HepG2 (cell line): ENCODE results near the gene TEX22. TPM values are rescaled to one million over a fixed set of nuclear protein-coding genes. Genes with fewer than 3 reads are reported as not detected.

Experiments used
- ATAC-seq: fragments of 200-7000 bp; cut with Tn5 transposase; 3 replicates; pipeline ENCODE4 v1.9.1; 2020; ENCODE audit warnings: mild to moderate bottlenecking, moderate library complexity
- BruUV-seq: library from RNA; stranded (reverse); fragments of 400-500 nt; replicated peaks from 2 replicates; lab custom pipeline; 2021; lab: Mats Ljungman, UMichigan
- CTCF ChIA-PET: fragments of 300-600 bp; formaldehyde crosslinking; extraction: SDS; loops from one replicate; lab custom pipeline; 2021; ENCODE audit warnings: low total read pairs, inconsistent platforms, low intra/inter-chr PET ratio; lab: Yijun Ruan, JAX
- POLR2A ChIA-PET: fragments of 350-600 bp; sonication (Branson Sonifier 250); formaldehyde crosslinking; loops from one replicate; lab custom pipeline; 2020; ENCODE audit warnings: antibody characterized with exemption, inconsistent platforms; lab: Yijun Ruan, JAX
- DNase-seq: peaks from one replicate; pipeline ENCODE4 v3.0.0-alpha.2; 2015; ENCODE audit warnings: low spot score
- FAIRE-seq: peaks from 3 replicates; lab custom pipeline; 2011; peaks lifted over from hg19 to GRCh38; lab: Jason Lieb, UNC
- H2AFZ ChIP-seq: one replicate; pipeline ENCODE4 v1.6.1; 2011; ENCODE audit warnings: low read length, inconsistent platforms
- H3K27ac ChIP-seq: fragments of 300-600 bp; 3 replicates; pipeline ENCODE4 v1.8.0; 2011; ENCODE audit warnings: mixed run types, mild to moderate bottlenecking, mixed read lengths, low read length, inconsistent platforms; ENCODE audit not compliant: insufficient read depth; ENCODE audit errors: extremely low read length
- H3K27me3 ChIP-seq, 2 experiments: fragments of 200-600 bp in 1 of 2; 2 replicates in 1 of 2; 3 replicates in 1 of 2; pipeline versions ENCODE4 v1.6.0 to v1.8.0; 2011; ENCODE audit warnings: low read length in 2 of 2, mild to moderate bottlenecking in 2 of 2, moderate library complexity in 2 of 2, inconsistent platforms in 1 of 2; ENCODE audit not compliant: insufficient read depth in 2 of 2, control insufficient read depth in 1 of 2
- H3K36me3 ChIP-seq, 2 experiments: fragments of 200-600 bp in 1 of 2; replicated peaks in 1 of 2; 2 replicates in 1 of 2; 3 replicates in 1 of 2; pipeline versions ENCODE4 v1.5.1 to v1.8.0; 2011; ENCODE audit warnings: low read length in 2 of 2, inconsistent platforms in 1 of 2; ENCODE audit not compliant: insufficient read depth in 2 of 2, control insufficient read depth in 1 of 2
- H3K4me1 ChIP-seq: 2 replicates; pipeline ENCODE4 v1.5.1; 2012; ENCODE audit warnings: low read length, inconsistent platforms; ENCODE audit not compliant: insufficient read depth
- H3K4me2 ChIP-seq: 2 replicates; pipeline ENCODE4 v1.6.0; 2011; ENCODE audit warnings: low read depth, low read length, inconsistent platforms
- H3K4me3 ChIP-seq, 3 experiments: fragments of 200-600 bp in 1 of 3; sonication (generic), shearing (Covaris generic) in 1 of 3; replicated peaks in 1 of 3; 2 replicates each; pipeline ENCODE4 v1.5.1; 2011 to 2016; ENCODE audit warnings: low read length in 3 of 3, inconsistent platforms in 2 of 3, low read depth in 2 of 3, mild to moderate bottlenecking in 2 of 3, control low read depth in 1 of 3, mixed read lengths in 1 of 3; ENCODE audit not compliant: insufficient read depth in 1 of 3
- H3K79me2 ChIP-seq: one replicate; pipeline ENCODE4 v1.6.1; 2011; ENCODE audit warnings: low read length, inconsistent platforms; ENCODE audit not compliant: insufficient read depth
- H3K9ac ChIP-seq: 2 replicates; pipeline ENCODE4 v1.6.0; 2011; ENCODE audit warnings: mild to moderate bottlenecking, low read depth, low read length, inconsistent platforms; ENCODE audit not compliant: insufficient read depth
- H3K9me3 ChIP-seq: 2 replicates; pipeline ENCODE4 v1.5.1; 2012; ENCODE audit warnings: mild to moderate bottlenecking, low read length
- H4K20me1 ChIP-seq: 2 replicates; pipeline ENCODE4 v1.6.0; 2011; ENCODE audit warnings: inconsistent platforms, mild to moderate bottlenecking, low read length, moderate library complexity; ENCODE audit not compliant: insufficient read depth
- FOXK2 ChIP-seq: fragments of 450-650 bp; IDR thresholded peaks from 2 replicates; pipeline ENCODE4 v1.6.1; 2016
- GTF2F1 ChIP-seq: fragments of 150-350 bp; IDR thresholded peaks from 2 replicates; pipeline ENCODE4 v1.6.1; 2014; ENCODE audit warnings: low read length
- HHEX ChIP-seq: IDR thresholded peaks from 2 replicates; pipeline ENCODE4 v1.6.1; 2016; ENCODE audit warnings: control low read depth
- HOXA7 ChIP-seq: sonication (generic); formaldehyde crosslinking; IDR thresholded peaks from 2 replicates; pipeline ENCODE4 v1.8.1; 2022; ENCODE audit warnings: mild to moderate bottlenecking, missing genetic modification reagents, moderate library complexity
- ZBTB8A ChIP-seq: sonication (generic); formaldehyde crosslinking; IDR thresholded peaks from 2 replicates; pipeline ENCODE4 v1.4.0; 2020; ENCODE audit warnings: mild to moderate bottlenecking, low read depth, missing genetic modification reagents, borderline replicate concordance
- WGBS: methylation state at CpG from one replicate; pipeline ENCODE4 v1.1.6; 2017; ENCODE audit warnings: low lambda C conversion rate; 5-methylcytosine and 5-hydroxymethylcytosine counted together
- in situ Hi-C: cut with HindIII; loops from 2 replicates; pipeline ENCODE4 v1.10.0; 2017; ENCODE audit warnings: low pct_unique_long_range_greater_than_20kb; ENCODE audit not compliant: extremely low pct_ligation_motif_present
- intact Hi-C: fragments of 100-400 bp; cut with micrococcal nuclease; formaldehyde crosslinking; loops from one replicate; pipeline ENCODE4 v1.10.0; 2022; ENCODE audit not compliant: unreplicated experiment
- polyA plus RNA-seq, 8 experiments: library from polyadenylated mRNA; depleted of rRNA in 3 of 8; stranded (reverse) in 7 of 8; unstranded in 1 of 8; fragments of >200 nt; fragmentation: Illumina TruSeq in 4 of 8; extraction: Trizol in 4 of 8; gene quantifications; 2 replicates each; pipeline versions ENCODE4 v1.2.1 to v1.2.3, GENCODE V29; 2011 to 2016; ENCODE audit warnings: low read depth in 4 of 8, missing spikeins in 1 of 8, mixed read lengths in 1 of 8; ENCODE audit not compliant: insufficient read depth in 1 of 8
- total RNA-seq, 5 experiments: library from RNA; depleted of rRNA; stranded (reverse); fragments of >200 nt; fragmentation: Illumina TruSeq; extraction: Trizol; gene quantifications; 2 replicates each; pipeline ENCODE4 v1.2.3, GENCODE V29; 2016; ENCODE audit warnings: low read depth in 1 of 5
- TF ChIP-seq, protein P1 (sequence below): sonication (generic); formaldehyde crosslinking; IDR thresholded peaks from 2 replicates; pipeline ENCODE4 v1.5.0; 2020; ENCODE audit warnings: missing genetic modification reagents
- TF ChIP-seq, protein P2 (sequence below): sonication (generic); formaldehyde crosslinking; conservative IDR thresholded peaks from 2 replicates; pipeline ENCODE4 v1.8.0; 2022; ENCODE audit warnings: missing genetic modification reagents
- TF ChIP-seq, protein P3 (sequence below), 2 experiments: sonication (generic) in 1 of 2; formaldehyde crosslinking in 1 of 2; IDR thresholded peaks; 2 replicates each; pipeline versions ENCODE4 v1.5.1 to v1.6.1; 2011 to 2020; ENCODE audit warnings: borderline replicate concordance in 1 of 2, low read depth in 1 of 2, low read length in 1 of 2, mild to moderate bottlenecking in 1 of 2, missing genetic modification reagents in 1 of 2, moderate library complexity in 1 of 2
- TF ChIP-seq, protein P4 (sequence below): sonication (generic); formaldehyde crosslinking; IDR thresholded peaks from 2 replicates; pipeline ENCODE4 v1.9.0; 2021; ENCODE audit warnings: mild to moderate bottlenecking, missing genetic modification reagents

TEX22 gene
- total and polyA plus RNA-seq, 2 of the 13 experiments (the other 11 are each of a cell fraction or from before 2014, with no cell fraction given), result 0.07 to 0.27 TPM

- TF ChIP-seq, protein P1, sequence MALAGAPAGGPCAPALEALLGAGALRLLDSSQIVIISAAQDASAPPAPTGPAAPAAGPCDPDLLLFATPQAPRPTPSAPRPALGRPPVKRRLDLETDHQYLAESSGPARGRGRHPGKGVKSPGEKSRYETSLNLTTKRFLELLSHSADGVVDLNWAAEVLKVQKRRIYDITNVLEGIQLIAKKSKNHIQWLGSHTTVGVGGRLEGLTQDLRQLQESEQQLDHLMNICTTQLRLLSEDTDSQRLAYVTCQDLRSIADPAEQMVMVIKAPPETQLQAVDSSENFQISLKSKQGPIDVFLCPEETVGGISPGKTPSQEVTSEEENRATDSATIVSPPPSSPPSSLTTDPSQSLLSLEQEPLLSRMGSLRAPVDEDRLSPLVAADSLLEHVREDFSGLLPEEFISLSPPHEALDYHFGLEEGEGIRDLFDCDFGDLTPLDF (CRISPR knock-in tag), result no peak
- TF ChIP-seq ZBTB8A (CRISPR knock-in tag), result no peak
- no peak for TF ChIP-seq FOXK2
These were observed 48.3 kb upstream of the TEX22 start (continued) for GRCh38 chr14:105349992-105350391.

DNA sequence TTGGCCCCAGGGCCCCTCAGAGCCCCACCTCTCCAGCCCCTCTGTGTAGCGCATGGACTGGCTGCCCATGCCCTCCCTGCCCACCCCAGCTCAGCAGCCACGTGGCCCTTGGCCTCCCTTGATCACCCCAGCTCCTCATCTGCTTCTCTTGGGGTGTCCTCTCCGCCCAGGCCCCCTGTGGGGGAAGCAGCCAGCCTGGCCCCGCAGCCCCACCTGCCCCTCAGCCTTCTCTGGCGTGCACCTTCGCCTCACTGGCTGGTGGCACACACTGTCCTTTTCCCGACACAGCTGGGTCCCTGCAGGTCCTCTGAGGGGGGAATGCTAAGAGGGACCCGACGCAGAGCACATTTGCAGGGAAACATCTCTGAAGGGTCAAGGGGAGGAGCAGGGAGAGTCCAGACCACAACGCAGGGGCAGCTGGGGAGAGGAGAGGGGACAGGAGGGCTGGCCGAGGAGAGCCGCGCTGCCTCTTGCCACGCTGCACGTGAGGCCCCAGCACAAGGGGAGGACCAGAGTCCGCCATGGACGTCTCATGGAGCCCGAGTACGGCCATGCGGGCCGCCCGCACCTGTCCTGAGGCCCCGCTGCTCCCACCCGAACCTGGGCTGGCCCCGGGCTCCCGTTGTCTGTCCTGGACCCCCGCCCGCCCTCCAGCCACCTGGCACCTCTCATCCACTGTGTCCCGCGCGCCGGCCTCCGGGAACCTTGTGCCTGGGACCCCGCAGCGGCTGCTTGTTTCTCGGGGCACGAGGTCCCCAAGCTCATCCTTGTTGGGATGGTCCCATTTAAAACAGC is 47.7 kb upstream of the TEX22 start:
- Histone ChIP-seq H3K9me3 (no peaks in the 10 kb centered on the region), H3K4me1 (peaks cover 11% of the 10 kb centered on the region), H4K20me1 (0 out of 2 replicates have a peak, but pooled peaks cover 3% of the 10 kb centered on the region), H3K4me3 (no peak overlapping the region), H3K27ac (no peak overlapping the region), H2AFZ (no peak overlapping the region), H3K9ac (no peak overlapping the region), H3K79me2 (no peaks in the 10 kb centered on the region), H3K36me3 (no peaks in the 10 kb centered on the region; a peak in 1 of 5 replicates), H3K27me3 (no peaks in the 10 kb centered on the region), H3K4me2 (no peak overlapping the region)
- DNase-seq (no peak), ATAC-seq (no peak), FAIRE-seq (no peak)
- ChIA-PET POLR2A (no interaction called here), CTCF (no interaction called here)
- WGBS, result 95% methylated on average over 29 of the region's 37 CpGs
- BruUV-seq, result no TSS peak
- intact Hi-C loops (no loop called here), in situ Hi-C loops (no loop called here)
- TF ChIP-seq, protein P2, sequence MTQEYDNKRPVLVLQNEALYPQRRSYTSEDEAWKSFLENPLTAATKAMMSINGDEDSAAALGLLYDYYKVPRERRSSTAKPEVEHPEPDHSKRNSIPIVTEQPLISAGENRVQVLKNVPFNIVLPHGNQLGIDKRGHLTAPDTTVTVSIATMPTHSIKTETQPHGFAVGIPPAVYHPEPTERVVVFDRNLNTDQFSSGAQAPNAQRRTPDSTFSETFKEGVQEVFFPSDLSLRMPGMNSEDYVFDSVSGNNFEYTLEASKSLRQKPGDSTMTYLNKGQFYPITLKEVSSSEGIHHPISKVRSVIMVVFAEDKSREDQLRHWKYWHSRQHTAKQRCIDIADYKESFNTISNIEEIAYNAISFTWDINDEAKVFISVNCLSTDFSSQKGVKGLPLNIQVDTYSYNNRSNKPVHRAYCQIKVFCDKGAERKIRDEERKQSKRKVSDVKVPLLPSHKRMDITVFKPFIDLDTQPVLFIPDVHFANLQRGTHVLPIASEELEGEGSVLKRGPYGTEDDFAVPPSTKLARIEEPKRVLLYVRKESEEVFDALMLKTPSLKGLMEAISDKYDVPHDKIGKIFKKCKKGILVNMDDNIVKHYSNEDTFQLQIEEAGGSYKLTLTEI (CRISPR knock-in tag), result no peak
- TF ChIP-seq HHEX (CRISPR knock-in tag) (no peak), HOXA7 (no peak), GTF2F1 (no peak)
- TF ChIP-seq, protein P3, sequence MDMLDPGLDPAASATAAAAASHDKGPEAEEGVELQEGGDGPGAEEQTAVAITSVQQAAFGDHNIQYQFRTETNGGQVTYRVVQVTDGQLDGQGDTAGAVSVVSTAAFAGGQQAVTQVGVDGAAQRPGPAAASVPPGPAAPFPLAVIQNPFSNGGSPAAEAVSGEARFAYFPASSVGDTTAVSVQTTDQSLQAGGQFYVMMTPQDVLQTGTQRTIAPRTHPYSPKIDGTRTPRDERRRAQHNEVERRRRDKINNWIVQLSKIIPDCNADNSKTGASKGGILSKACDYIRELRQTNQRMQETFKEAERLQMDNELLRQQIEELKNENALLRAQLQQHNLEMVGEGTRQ (IDR thresholded peaks at IDR 0.05; ENCODE audit: low read depth, low read length), result no peak
- TF ChIP-seq, protein P3 (CRISPR knock-in tag; IDR thresholded peaks at IDR 0.05; ENCODE audit: borderline replicate concordance), result no peak
- TF ChIP-seq, protein P4, sequence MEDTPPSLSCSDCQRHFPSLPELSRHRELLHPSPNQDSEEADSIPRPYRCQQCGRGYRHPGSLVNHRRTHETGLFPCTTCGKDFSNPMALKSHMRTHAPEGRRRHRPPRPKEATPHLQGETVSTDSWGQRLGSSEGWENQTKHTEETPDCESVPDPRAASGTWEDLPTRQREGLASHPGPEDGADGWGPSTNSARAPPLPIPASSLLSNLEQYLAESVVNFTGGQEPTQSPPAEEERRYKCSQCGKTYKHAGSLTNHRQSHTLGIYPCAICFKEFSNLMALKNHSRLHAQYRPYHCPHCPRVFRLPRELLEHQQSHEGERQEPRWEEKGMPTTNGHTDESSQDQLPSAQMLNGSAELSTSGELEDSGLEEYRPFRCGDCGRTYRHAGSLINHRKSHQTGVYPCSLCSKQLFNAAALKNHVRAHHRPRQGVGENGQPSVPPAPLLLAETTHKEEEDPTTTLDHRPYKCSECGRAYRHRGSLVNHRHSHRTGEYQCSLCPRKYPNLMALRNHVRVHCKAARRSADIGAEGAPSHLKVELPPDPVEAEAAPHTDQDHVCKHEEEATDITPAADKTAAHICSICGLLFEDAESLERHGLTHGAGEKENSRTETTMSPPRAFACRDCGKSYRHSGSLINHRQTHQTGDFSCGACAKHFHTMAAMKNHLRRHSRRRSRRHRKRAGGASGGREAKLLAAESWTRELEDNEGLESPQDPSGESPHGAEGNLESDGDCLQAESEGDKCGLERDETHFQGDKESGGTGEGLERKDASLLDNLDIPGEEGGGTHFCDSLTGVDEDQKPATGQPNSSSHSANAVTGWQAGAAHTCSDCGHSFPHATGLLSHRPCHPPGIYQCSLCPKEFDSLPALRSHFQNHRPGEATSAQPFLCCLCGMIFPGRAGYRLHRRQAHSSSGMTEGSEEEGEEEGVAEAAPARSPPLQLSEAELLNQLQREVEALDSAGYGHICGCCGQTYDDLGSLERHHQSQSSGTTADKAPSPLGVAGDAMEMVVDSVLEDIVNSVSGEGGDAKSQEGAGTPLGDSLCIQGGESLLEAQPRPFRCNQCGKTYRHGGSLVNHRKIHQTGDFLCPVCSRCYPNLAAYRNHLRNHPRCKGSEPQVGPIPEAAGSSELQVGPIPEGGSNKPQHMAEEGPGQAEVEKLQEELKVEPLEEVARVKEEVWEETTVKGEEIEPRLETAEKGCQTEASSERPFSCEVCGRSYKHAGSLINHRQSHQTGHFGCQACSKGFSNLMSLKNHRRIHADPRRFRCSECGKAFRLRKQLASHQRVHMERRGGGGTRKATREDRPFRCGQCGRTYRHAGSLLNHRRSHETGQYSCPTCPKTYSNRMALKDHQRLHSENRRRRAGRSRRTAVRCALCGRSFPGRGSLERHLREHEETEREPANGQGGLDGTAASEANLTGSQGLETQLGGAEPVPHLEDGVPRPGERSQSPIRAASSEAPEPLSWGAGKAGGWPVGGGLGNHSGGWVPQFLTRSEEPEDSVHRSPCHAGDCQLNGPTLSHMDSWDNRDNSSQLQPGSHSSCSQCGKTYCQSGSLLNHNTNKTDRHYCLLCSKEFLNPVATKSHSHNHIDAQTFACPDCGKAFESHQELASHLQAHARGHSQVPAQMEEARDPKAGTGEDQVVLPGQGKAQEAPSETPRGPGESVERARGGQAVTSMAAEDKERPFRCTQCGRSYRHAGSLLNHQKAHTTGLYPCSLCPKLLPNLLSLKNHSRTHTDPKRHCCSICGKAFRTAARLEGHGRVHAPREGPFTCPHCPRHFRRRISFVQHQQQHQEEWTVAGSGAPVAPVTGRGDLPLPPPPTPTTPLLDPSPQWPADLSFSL (CRISPR knock-in tag), result no peak
